Naive thymus-derived CD4-positive, alpha-beta T cell (primary cell): ENCODE results near the gene CEP43. TPM values are rescaled to one million over a fixed set of nuclear protein-coding genes. Genes with fewer than 3 reads are reported as not detected.

Experiments
- ATAC-seq: fragments of 150-1000 bp; cut with Tn5 transposase; 2 replicates; pipeline ENCODE4 v1.10.0; 2021; ENCODE audit warnings: mild to moderate bottlenecking, moderate library complexity
- CTCF ChIA-PET: fragments of 350-600 bp; sonication (Branson Sonifier 250); formaldehyde crosslinking; loops from one replicate; lab custom pipeline; 2021; ENCODE audit warnings: antibody characterized with exemption; lab: Charles Lee
- POLR2A ChIA-PET: fragments of 350-600 bp; sonication (Branson Sonifier 250); formaldehyde crosslinking; loops from one replicate; lab custom pipeline; 2021; ENCODE audit warnings: antibody characterized with exemption, inconsistent platforms; lab: Charles Lee
- DNase-seq, 9 donors: peaks; one replicate each; pipeline versions ENCODE4 v3.0.0 to v3.0.0-alpha.2; 2020 to 2022; ENCODE audit warnings: mixed read lengths in 1 of 9
- H3K27ac ChIP-seq: one replicate; pipeline ENCODE4 v1.7.0; 2013; ENCODE audit warnings: mild to moderate bottlenecking, low read depth, low read length, moderate library complexity
- H3K27me3 ChIP-seq, 2 donors: one replicate each; pipeline ENCODE4 v1.7.0; 2013; ENCODE audit warnings: low read length in 2 of 2, mild to moderate bottlenecking in 2 of 2, moderate library complexity in 2 of 2; ENCODE audit not compliant: control insufficient read depth in 2 of 2, insufficient read depth in 2 of 2
- H3K36me3 ChIP-seq, 3 experiments: 1 replicate in 2 of 3; 2 replicates in 1 of 3; pipeline ENCODE4 v1.7.0; 2013; ENCODE audit warnings: low read length in 3 of 3, mild to moderate bottlenecking in 3 of 3, moderate library complexity in 1 of 3; ENCODE audit not compliant: insufficient read depth in 3 of 3, control insufficient read depth in 2 of 3
- H3K4me1 ChIP-seq, 2 donors: one replicate each; pipeline ENCODE4 v1.7.0; 2013; ENCODE audit warnings: low read length in 2 of 2, mild to moderate bottlenecking in 2 of 2, moderate library complexity in 1 of 2; ENCODE audit not compliant: control insufficient read depth in 2 of 2, insufficient read depth in 2 of 2
- H3K4me3 ChIP-seq: 2 replicates; pipeline ENCODE4 v1.7.0; 2013; ENCODE audit warnings: mild to moderate bottlenecking, low read length
- H3K9me3 ChIP-seq, 3 experiments: 1 replicate in 2 of 3; 2 replicates in 1 of 3; pipeline ENCODE4 v1.7.0; 2013; ENCODE audit warnings: low read length in 3 of 3; ENCODE audit not compliant: control insufficient read depth in 2 of 3
- H3K27ac Mint-ChIP-seq, 9 donors: one replicate each; pipeline ENCODE4 v1.8.0; 2020 to 2022; ENCODE audit warnings: mixed read lengths in 9 of 9, mild to moderate bottlenecking in 8 of 9, moderate library complexity in 5 of 9, inconsistent platforms in 2 of 9
- H3K27me3 Mint-ChIP-seq, 5 donors: one replicate each; pipeline ENCODE4 v1.8.0; 2021 to 2022; ENCODE audit warnings: mixed read lengths in 5 of 5, mild to moderate bottlenecking in 1 of 5
- H3K36me3 Mint-ChIP-seq, 5 donors: one replicate each; pipeline ENCODE4 v1.8.0; 2020 to 2022; ENCODE audit warnings: mixed read lengths in 5 of 5, mild to moderate bottlenecking in 3 of 5, inconsistent platforms in 1 of 5
- H3K4me1 Mint-ChIP-seq, 7 donors: one replicate each; pipeline ENCODE4 v1.8.0; 2020 to 2022; ENCODE audit warnings: mixed read lengths in 7 of 7, mild to moderate bottlenecking in 3 of 7, inconsistent platforms in 1 of 7
- H3K4me3 Mint-ChIP-seq, 10 donors: one replicate each; pipeline ENCODE4 v1.8.0; 2020 to 2022; ENCODE audit warnings: mild to moderate bottlenecking in 10 of 10, mixed read lengths in 10 of 10, moderate library complexity in 6 of 10, inconsistent platforms in 2 of 10
- H3K9me3 Mint-ChIP-seq, 11 donors: one replicate each; pipeline ENCODE4 v1.8.0; 2020 to 2022; ENCODE audit warnings: mixed read lengths in 11 of 11, mild to moderate bottlenecking in 4 of 11, inconsistent platforms in 1 of 11, moderate library complexity in 1 of 11
- intact Hi-C, 2 donors: fragments of 100-400 bp; cut with micrococcal nuclease; formaldehyde crosslinking; loops; one replicate each; pipeline ENCODE4 v1.15.1; 2023
- polyA plus RNA-seq, 2 donors: library from polyadenylated mRNA; unstranded; fragments of 300-500 nt; fragmentation: Illumina TruSeq; gene quantifications; one replicate each; pipeline ENCODE4 v1.2.3, GENCODE V29; 2021
- total RNA-seq, 6 experiments: library from RNA in 5 of 6; stranded (reverse) in 5 of 6; gene quantifications; 1 replicate in 5 of 6; 2 replicates in 1 of 6; pipeline ENCODE4 v1.2.3 and lab custom pipeline; 2021 to 2026

Gene CEP43
- total and polyA plus RNA-seq, 7 experiments from 2014 or later = 3.3 to 17.6 (median 11.6) TPM

- Mint-ChIP-seq H3K27me3 (no peaks in the 10 kb centered on the region), H3K4me3 (no peak overlapping the region), H3K9me3 (no peaks in the 10 kb centered on the region), H3K27ac (peak overlapping the region in 1 of 9 donors; percentile 81), H3K36me3 (peaks cover 4 to 52% (median 31%) of the 10 kb centered on the region in 5 donors), H3K4me1 (peaks cover 14 to 31% (median 14%) of the 10 kb centered on the region in 7 donors)
- ATAC-seq (no peak), DNase-seq (no peak)
- H3K27ac ChIP-seq = no peak overlapping the region
- no peaks in the 10 kb centered on the region for H3K27me3 ChIP-seq
- intact Hi-C loops = no loop called here
- peaks cover 0 to 11% of the 10 kb centered on the region in 2 donors for H3K4me1 ChIP-seq
- POLR2A ChIA-PET = interaction anchor here (1.3 to 1.6 kb wide), 3 partner anchors 9 to 56 kb away, joined by 3 to 6 read pairs (median 3); no protein-coding TSS in a partner anchor
- H3K9me3 ChIP-seq = no peaks in the 10 kb centered on the region
- CTCF ChIA-PET = interaction anchor here (0.8 to 1.6 kb wide), 3 partner anchors 11 to 17 kb away, joined by 3 to 4 read pairs (median 3); no protein-coding TSS in a partner anchor
- H3K4me3 ChIP-seq = no peak overlapping the region
- peaks cover 0 to 15% (median 9%) of the 10 kb centered on the region in 3 experiments for H3K36me3 ChIP-seq
These were observed 6.4 kb downstream of the CEP43 start for GRCh38 chr6:167005350-167006159.

- H3K4me1 ChIP-seq = no peaks in the 10 kb centered on the region
- H3K9me3 Mint-ChIP-seq = no peaks in the 10 kb centered on the region
- H3K4me3 ChIP-seq = no peak overlapping the region
- H3K27ac Mint-ChIP-seq = no peak overlapping the region
- ChIA-PET CTCF (no interaction called here), POLR2A (no interaction called here)
- intact Hi-C loops = no loop called here
- no peaks in the 10 kb centered on the region for H3K9me3 ChIP-seq
- peaks cover 4 to 58% (median 40%) of the 10 kb centered on the region in 5 donors for H3K36me3 Mint-ChIP-seq
- no peaks in the 10 kb centered on the region for H3K27me3 Mint-ChIP-seq
- ATAC-seq (no peak), DNase-seq (no peak)
- no peak overlapping the region for H3K27ac ChIP-seq
- no peaks in the 10 kb centered on the region for H3K27me3 ChIP-seq
- peaks cover 0 to 16% (median 3%) of the 10 kb centered on the region in 7 donors for H3K4me1 Mint-ChIP-seq
- H3K4me3 Mint-ChIP-seq = peak overlapping the region in 1 of 10 donors; percentile 32
- peaks cover 0 to 19% (median 9%) of the 10 kb centered on the region in 3 experiments for H3K36me3 ChIP-seq
These were observed 8.8 kb downstream of the CEP43 start for GRCh38 chr6:167007985-167008384.

GRCh38 chr6:167013067-167013466, 13.9 kb downstream of the CEP43 start:
- intact Hi-C loops = no loop called here
- Mint-ChIP-seq H3K27ac (peak overlapping the region in 2 of 9 donors; percentile 17 to 57), H3K36me3 (peaks cover 0 to 53% (median 19%) of the 10 kb centered on the region in 5 donors), H3K9me3 (no peaks in the 10 kb centered on the region), H3K4me3 (no peak overlapping the region), H3K4me1 (peaks cover 0 to 8% (median 4%) of the 10 kb centered on the region in 7 donors), H3K27me3 (no peaks in the 10 kb centered on the region)
- H3K36me3 ChIP-seq = peaks cover 0 to 14% (median 4%) of the 10 kb centered on the region in 3 experiments
- H3K4me1 ChIP-seq = no peaks in the 10 kb centered on the region
- DNase-seq (no peak), ATAC-seq (no peak)
- no peak overlapping the region for H3K27ac ChIP-seq
- CTCF ChIA-PET = no interaction called here
- H3K27me3 ChIP-seq = no peaks in the 10 kb centered on the region
- H3K9me3 ChIP-seq = no peaks in the 10 kb centered on the region
- POLR2A ChIA-PET = no interaction called here
- H3K4me3 ChIP-seq = no peak overlapping the region

GRCh38 chr6:167013946-167014345, 14.7 kb downstream of the CEP43 start:
- no peak overlapping the region for H3K27ac Mint-ChIP-seq
- no peaks in the 10 kb centered on the region for H3K9me3 ChIP-seq
- no peak for ATAC-seq
- ChIA-PET POLR2A (interaction anchor here (1.3 kb wide), 1 partner anchor 9 kb away, joined by 6 read pairs; no protein-coding TSS in a partner anchor), CTCF (no interaction called here)
- H3K27me3 Mint-ChIP-seq = no peaks in the 10 kb centered on the region
- H3K9me3 Mint-ChIP-seq = no peaks in the 10 kb centered on the region
- H3K36me3 Mint-ChIP-seq = peaks cover 0 to 50% (median 18%) of the 10 kb centered on the region in 5 donors
- no peak for DNase-seq
- H3K4me3 ChIP-seq = no peak overlapping the region
- no peaks in the 10 kb centered on the region for H3K27me3 ChIP-seq
- no peak overlapping the region for H3K27ac ChIP-seq
- peaks cover 0 to 8% (median 4%) of the 10 kb centered on the region in 7 donors for H3K4me1 Mint-ChIP-seq
- peaks cover 0 to 16% (median 4%) of the 10 kb centered on the region in 3 experiments for H3K36me3 ChIP-seq
- no peaks in the 10 kb centered on the region for H3K4me1 ChIP-seq
- intact Hi-C loops = no loop called here
- no peak overlapping the region for H3K4me3 Mint-ChIP-seq

- Histone ChIP-seq H3K36me3 (peaks cover 0 to 19% (median 0%) of the 10 kb centered on the region in 3 experiments), H3K4me1 (no peaks in the 10 kb centered on the region), H3K9me3 (no peaks in the 10 kb centered on the region), H3K27me3 (no peaks in the 10 kb centered on the region), H3K4me3 (no peak overlapping the region), H3K27ac (no peak overlapping the region)
- H3K9me3 Mint-ChIP-seq = no peaks in the 10 kb centered on the region
- no peak overlapping the region for H3K4me3 Mint-ChIP-seq
- ChIA-PET CTCF (no interaction called here), POLR2A (interaction anchor here (1.3 kb wide), 1 partner anchor 10 kb away, joined by 6 read pairs; no protein-coding TSS in a partner anchor)
- peaks cover 0 to 6% (median 2%) of the 10 kb centered on the region in 7 donors for H3K4me1 Mint-ChIP-seq
- ATAC-seq (no peak), DNase-seq (no peak)
- no peaks in the 10 kb centered on the region for H3K27me3 Mint-ChIP-seq
- H3K36me3 Mint-ChIP-seq = peaks cover 0 to 50% (median 14%) of the 10 kb centered on the region in 5 donors
- intact Hi-C loops = no loop called here
- no peak overlapping the region for H3K27ac Mint-ChIP-seq
These were observed 16.1 kb downstream of the CEP43 start for GRCh38 chr6:167015302-167015701.

- Histone ChIP-seq H3K9me3 (no peaks in the 10 kb centered on the region), H3K4me3 (no peak overlapping the region), H3K27ac (no peak overlapping the region), H3K36me3 (peaks cover 0 to 30% (median under 1%) of the 10 kb centered on the region in 3 experiments), H3K4me1 (no peaks in the 10 kb centered on the region), H3K27me3 (no peaks in the 10 kb centered on the region)
- POLR2A ChIA-PET = interaction anchor here (0.6 kb wide), 1 partner anchor 41 kb away, joined by 3 read pairs; no protein-coding TSS in a partner anchor
- Mint-ChIP-seq H3K9me3 (no peaks in the 10 kb centered on the region), H3K4me1 (no peaks in the 10 kb centered on the region), H3K27ac (no peak overlapping the region), H3K36me3 (peaks cover 0 to 32% (median 2%) of the 10 kb centered on the region in 5 donors), H3K4me3 (no peak overlapping the region), H3K27me3 (no peaks in the 10 kb centered on the region)
- CTCF ChIA-PET = interaction anchor here (0.5 kb wide), 1 partner anchor 121 kb away, joined by 3 read pairs; no protein-coding TSS in a partner anchor
- intact Hi-C loops = no loop called here
- ATAC-seq (no peak), DNase-seq (no peak)
These were observed 21.0 kb downstream of the CEP43 start for GRCh38 chr6:167020206-167020605.
